ENCODE data around the gene BACH2.
"Not testable (repeated sequence)": the region's sequence is repeated elsewhere in the genome, so short reads cannot be mapped to it uniquely, and the experiment has no call there.

The BACH2 gene

DNA sequence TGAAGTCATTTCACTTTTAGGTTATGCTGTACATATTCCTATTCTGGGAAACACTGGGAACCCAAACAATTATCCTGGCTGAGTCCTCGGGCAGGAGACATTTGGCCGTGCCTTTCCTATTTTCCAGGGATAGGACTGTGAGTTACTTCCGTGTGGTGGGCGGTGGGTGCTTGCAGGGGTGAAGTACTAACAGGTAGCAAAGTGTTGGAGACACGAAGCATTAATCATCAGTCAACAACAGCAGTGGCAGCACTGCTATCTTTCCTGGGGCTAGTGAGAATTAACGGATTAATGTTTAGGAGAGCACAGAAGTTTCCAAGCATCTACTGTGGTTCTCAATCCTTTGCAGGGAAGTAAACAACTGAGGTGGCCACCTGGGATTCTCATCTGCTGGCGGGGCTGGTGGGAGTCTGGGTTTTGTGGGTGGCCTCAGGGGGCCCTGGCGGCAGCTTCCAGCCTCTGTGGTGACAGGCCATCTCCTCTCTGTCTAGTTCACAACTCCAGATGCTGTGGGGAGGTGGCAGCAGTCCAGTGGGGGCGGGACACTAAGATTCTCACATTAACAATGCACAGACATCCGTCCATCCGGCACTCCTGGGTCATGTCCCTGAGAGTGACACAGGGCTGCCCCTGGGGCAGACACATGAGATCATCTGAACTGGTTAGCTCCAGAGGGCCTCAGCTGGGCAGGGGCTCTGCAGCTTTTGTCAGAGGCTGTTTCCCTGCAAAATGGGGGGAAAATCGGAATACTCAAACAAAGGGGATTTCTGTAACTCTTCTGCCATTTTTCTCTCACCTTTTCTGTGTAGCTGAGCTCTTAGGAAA, 311.5 kb downstream of the BACH2 start:
- DNase-seq, result no peak

DNA sequence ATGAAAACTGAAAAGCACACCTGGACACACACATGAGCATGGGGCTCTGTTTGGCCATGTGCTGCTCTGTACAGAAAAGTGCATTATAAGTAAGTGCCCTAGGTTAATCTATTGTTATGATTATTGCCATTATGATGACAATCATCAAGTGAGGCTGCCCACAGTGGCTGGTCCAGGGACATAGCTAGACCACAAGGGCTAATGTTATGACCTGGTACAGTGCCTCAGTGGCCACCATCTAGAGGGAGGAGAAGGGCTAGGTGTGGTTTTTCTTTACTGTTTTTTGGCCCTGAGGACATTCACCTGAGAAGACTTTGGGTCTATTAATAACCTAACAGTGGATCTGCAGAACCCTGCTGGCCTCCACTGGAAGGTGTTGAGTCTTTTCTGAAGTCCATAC, 316.3 kb downstream of the BACH2 start:
- no peak for DNase-seq

DNA sequence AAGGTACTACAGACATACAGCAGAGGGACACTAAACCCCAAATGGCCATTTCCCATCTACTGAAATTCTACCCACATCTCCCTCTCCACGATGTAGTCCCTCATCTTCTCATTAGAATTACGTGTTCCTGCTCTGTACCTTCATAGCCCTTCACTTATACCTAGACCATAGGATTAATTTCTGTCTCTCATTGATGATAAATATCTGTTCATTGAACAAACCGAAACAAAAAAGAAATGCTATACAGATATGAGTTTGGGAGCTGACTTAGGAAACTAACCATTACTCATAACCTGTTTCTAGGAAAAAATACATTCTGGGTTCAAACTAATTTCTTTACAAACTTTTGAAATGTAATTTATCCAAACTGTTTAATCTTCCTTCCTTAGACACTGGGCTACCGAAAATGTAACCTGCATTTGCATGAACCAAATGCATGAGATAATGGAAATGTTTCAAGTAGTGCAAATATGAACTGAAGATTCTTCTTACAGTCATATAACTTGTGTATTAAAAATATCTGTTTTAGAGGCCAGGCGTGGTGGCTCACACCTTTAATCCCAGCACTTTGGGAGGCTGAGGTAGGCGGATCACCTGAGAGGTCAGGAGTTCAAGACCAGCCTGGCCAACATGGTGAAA, 317.0 kb downstream of the BACH2 start:
- no peak for DNase-seq

- no peak for DNase-seq
These were observed 317.9 kb downstream of the BACH2 start for GRCh38 chr6:89978749-89979145.

DNA sequence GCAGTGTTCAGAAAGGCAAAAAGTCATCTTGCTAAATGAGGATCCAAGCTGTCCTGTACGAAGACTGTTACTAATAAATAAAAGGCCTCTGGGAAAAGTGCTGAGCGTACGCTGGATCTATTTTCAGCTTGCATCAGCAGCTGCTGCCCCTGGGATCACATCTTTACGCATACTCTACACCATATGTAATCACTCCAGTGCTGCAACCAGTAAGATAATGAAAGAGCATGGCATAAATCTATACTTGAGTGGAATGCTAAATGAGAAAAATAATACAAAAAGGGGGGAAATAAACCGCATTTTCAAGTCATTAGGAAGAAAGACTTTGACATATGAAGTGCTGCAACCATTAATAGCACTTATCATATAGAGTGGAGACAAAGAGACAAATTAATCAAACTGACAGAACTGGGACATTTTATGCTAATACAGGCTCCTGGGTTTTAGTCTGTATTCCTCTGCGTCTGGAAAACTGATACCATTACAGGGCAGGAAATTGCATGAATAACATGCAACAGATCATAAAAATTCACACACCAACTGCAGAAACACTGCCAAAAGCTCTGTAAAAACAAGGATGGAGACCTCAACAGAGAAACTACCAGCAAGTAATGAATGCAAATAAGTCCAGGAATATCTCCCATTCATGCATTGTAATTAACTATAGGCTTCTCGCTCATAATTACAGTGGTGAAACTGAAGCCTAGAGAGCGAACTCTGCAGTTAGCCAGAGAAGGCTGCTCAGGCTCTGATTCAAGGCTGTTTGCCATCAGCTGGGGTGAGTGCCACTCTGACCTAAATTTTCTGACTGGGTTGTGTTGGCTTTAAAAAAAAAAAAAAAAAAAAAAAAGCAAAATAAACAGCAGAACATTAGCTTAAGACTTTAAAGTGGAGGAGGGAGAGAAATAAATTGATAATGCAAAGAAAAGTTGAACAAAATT, 318.6 kb downstream of the BACH2 start:
- DNase-seq, result no peak

GRCh38 chr6:89976694-89977020, 320.0 kb downstream of the BACH2 start:
- DNase-seq, result no peak

DNA sequence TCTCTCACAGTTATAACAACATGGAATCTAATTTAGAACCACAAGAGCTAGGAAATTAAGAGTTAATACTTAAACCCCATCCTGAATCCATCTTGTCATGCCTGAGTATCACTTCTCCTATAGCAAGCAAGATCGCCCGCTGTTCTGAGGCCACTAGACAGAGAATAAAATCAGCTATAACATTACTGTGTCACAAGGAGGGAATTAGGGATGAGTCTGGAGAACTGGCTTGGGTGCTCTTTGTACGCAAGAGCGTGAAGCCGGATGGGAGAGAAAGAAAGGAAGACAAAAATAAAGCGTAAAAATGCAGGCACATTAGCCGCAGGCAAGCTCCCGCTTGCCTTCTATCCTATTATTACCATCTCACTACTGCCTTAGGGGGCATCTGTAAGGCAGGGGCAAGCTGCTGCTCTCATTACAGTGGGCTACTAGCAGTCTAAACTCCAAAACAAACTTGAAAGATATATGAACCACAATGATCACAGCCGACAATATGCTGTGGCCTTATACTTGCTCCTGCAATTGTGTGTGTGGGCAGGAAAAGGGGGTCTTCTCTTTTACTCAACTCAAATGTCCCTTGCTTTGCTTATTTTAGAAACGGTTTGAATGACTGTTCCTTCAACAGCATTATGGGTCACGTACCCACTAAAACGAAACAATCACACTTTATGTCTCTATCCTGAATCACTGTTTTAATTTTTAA, 320.5 kb downstream of the BACH2 start:
- DNase-seq, result no peak

DNA sequence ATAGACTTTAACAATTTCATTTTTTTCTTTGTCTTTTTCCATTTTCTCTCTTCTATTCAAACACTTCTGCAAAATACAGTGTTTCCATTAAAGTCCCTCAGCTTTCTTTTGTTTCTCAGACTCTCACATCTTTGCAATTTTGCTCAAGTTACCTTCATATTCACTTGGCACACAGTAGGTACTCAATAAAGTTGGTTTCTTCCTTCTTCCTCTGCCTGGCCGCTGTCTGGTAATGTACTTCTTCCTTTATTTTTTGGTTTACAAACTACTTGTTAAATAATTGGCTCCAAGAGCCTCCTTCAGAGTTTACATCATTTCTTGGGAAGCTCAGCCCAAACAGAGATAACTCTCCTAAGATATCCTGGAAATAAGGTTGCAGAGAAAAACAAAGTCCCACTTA, 321.3 kb downstream of the BACH2 start:
- DNase-seq, result no peak

DNA sequence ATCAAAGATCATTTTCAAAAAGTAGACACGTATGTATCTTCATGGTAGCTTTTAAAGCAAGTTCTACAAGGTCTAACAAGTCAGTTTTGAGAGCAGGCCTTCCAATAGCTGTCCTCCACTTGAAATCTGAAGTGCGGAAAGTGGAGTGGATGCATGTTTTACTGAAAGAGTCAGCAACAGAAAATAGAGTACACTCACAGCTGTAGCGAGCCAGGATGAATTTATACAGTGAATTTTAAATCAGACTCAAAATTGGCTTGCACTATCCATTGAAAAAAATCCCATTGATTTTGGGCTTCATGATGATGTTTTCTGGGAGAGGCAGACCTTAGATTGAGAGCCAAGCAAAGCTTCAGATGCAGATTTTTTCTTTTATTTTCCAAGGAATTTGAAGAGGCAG, 321.8 kb downstream of the BACH2 start:
- DNase-seq, result no peak

- DNase-seq, result no peak
These were observed 324.6 kb downstream of the BACH2 start for GRCh38 chr6:89972025-89972381.

DNA sequence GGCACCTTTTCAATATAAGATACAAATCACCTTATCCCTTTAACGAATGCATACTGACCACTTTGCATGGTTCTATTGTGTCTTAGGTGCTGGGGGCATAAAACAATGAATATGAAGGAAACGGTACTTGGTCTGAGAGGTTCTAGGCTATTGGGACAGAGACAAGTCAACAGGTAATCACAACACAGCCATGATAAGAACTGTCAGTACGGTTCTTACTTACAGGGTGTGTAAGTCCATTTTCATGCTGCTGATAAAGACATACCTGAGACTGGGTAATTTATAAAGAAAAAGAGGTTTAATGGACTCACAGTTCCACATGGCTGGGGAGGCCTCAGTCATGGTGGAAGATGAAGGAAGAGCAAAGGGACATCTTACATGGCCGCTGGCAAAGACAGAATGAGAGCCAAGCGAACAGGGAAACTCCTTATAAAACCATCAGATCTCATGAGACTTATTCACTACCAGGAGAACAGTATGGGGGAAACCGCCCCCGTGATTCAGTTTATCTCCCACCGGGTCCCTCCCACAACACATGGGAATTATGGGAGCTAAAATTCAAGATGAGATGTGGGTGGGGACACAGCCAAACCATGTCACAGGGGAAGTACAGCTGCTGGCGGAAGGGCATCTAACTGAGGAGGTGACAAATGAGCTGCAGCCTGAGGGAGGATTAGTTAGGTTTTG, 325.2 kb downstream of the BACH2 start:
- DNase-seq, result not testable (repeated sequence)

- peak; percentile 20 to 39 for DNase-seq
These were observed 325.9 kb downstream of the BACH2 start for GRCh38 chr6:89970609-89971337.

GRCh38 chr6:89970072-89970471, 326.6 kb downstream of the BACH2 start:
- no peak for DNase-seq

GRCh38 chr6:89966913-89967312, 329.7 kb downstream of the BACH2 start:
- DNase-seq, result no peak

DNA sequence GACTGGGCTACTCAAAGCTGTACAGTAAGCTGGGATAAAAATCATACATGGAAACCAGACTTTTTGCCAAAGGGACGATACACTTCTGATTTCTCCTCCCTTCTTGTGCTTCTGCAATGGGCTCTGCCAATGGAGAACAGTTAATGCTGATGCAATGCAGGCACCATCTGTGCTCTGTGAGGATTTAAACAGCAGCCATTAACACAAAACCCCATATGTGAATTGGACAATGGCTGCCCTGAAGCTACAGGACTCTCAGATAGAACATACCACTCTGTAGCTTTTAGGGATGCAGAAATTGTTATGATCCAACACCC, 330.5 kb downstream of the BACH2 start:
- no peak for DNase-seq

DNA sequence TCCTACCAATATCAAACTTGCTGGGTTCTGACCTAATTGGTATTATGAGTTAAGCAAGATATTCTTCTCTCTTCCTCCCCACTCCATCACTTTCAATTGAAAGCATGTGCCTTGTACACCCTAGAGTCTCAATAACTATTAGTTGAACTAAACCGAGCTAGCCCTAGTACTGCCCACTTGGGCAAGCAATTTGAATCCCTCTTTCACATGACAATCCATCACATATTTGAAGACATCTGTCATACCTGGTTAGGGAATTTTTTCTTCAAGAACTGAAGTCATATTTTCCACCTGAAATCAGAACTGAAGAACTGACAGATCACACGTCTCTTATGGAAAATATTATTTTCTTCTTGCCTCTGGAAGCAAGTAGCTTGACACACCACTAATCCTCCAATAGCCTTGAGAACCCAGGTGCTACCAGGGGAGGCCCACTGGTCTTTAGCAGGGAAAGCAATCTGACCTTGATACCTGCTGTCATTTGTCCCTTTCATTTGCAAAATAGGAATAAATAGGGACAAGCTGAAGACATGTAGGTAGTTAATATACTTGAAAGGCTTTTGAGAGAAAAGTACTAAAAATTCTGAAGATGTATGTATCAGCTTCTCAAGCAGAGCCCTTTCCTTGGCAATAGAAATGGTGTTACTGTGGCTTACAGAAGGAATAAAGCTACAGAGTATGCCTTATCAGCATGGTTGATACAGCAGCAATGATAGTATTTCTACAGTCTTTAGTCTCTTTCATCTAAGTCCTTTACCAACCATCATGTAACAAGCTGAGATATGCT, 331.0 kb downstream of the BACH2 start:
- no peak for DNase-seq

GRCh38 chr6:89963391-89963790, 333.3 kb downstream of the BACH2 start:
- DNase-seq, result no peak

DNA sequence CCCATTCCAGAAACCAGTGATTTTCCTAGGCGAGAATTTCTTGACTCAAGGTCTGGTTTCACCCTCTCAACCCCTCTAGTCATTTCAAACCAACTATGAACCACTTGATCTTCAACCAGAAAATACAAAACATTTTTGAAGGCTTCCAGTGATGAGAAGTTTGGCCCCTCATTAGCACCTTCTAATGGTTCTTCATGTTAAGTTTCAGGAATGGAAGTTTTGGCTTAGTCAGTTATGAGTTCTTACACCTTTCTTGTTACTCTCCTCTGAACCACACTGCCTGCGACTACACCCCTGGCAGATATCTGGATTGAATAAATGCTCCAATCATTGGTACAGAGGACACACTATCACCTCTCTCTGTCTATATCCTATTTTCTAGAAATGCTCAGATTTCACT, 335.2 kb downstream of the BACH2 start:
- no peak for DNase-seq

- no peak for DNase-seq
These were observed 336.8 kb downstream of the BACH2 start for GRCh38 chr6:89959883-89960282.

- DNase-seq, result no peak
These were observed 340.5 kb downstream of the BACH2 start for GRCh38 chr6:89956182-89956581.

- DNase-seq, result no peak
These were observed 341.3 kb downstream of the BACH2 start for GRCh38 chr6:89955364-89955763.
